Tibial nerve (tissue), 4 donors: ENCODE measurements around the gene SLC9A5. TPM values are rescaled to one million over a fixed set of nuclear protein-coding genes. Genes with fewer than 3 reads are reported as not detected.

Source experiments
- DNase-seq, 2 donors: peaks; one replicate each; pipeline ENCODE4 v3.0.0-alpha.2; 2019; ENCODE audit warnings: low spot score in 2 of 2
- H3K27ac ChIP-seq, 4 donors: fragments of 200-600 bp; sonication (generic) in 3 of 4; one replicate each; pipeline ENCODE4 v1.5.1; 2017 to 2019; ENCODE audit warnings: mild to moderate bottlenecking in 1 of 4
- H3K27me3 ChIP-seq, 2 donors: fragments of 200-600 bp; sonication (generic) in 1 of 2; one replicate each; pipeline versions ENCODE4 v1.5.1 to v1.6.0; 2017 to 2019
- H3K36me3 ChIP-seq, 3 donors: fragments of 200-600 bp; sonication (generic); one replicate each; pipeline ENCODE4 v1.5.1; 2018 to 2019
- H3K4me1 ChIP-seq, 4 donors: fragments of 200-600 bp; sonication (generic) in 3 of 4; one replicate each; pipeline ENCODE4 v1.5.1; 2017 to 2019
- H3K4me3 ChIP-seq, 4 donors: fragments of 200-600 bp; sonication (generic) in 3 of 4; one replicate each; pipeline ENCODE4 v1.5.1; 2017 to 2019; ENCODE audit warnings: mild to moderate bottlenecking in 1 of 4, moderate library complexity in 1 of 4
- H3K9me3 ChIP-seq, 4 donors: fragments of 200-600 bp; sonication (generic) in 3 of 4; one replicate each; pipeline ENCODE4 v1.5.1; 2017 to 2019
- EP300 ChIP-seq, 2 donors: sonication (generic); formaldehyde crosslinking; IDR thresholded peaks; one replicate each; pipeline ENCODE4 v1.6.1; 2017; ENCODE audit warnings: antibody characterized with exemption in 2 of 2, mild to moderate bottlenecking in 1 of 2
- POLR2A ChIP-seq, 2 donors: fragments of 450-650 bp; IDR thresholded peaks; one replicate each; pipeline ENCODE4 v1.6.1; 2017; ENCODE audit warnings: antibody characterized with exemption in 2 of 2, mild to moderate bottlenecking in 2 of 2, moderate library complexity in 2 of 2
- WGBS, 2 donors: methylation state at CpG; one replicate each; pipeline ENCODE4 v1.1.5; 2018; 5-methylcytosine and 5-hydroxymethylcytosine counted together
- total RNA-seq, 4 donors: library from RNA; depleted of rRNA; stranded (reverse); fragments of >200 nt; gene quantifications; one replicate each; pipeline ENCODE4 v1.1.0, GENCODE V29; 2016
- TF ChIP-seq, protein P1 (sequence below), 5 experiments: fragments of 200-600 bp in 3 of 5; fragments of 450-650 bp in 2 of 5; sonication (generic) in 3 of 5; IDR thresholded peaks; one replicate each; pipeline ENCODE4 v1.5.1; 2016 to 2019; ENCODE audit warnings: antibody characterized with exemption in 5 of 5, mild to moderate bottlenecking in 3 of 5, moderate library complexity in 2 of 5

The SLC9A5 gene
- total RNA-seq, 4 donors from 2014 or later = 0.59 to 2.0 (median 1.5) TPM

DNA sequence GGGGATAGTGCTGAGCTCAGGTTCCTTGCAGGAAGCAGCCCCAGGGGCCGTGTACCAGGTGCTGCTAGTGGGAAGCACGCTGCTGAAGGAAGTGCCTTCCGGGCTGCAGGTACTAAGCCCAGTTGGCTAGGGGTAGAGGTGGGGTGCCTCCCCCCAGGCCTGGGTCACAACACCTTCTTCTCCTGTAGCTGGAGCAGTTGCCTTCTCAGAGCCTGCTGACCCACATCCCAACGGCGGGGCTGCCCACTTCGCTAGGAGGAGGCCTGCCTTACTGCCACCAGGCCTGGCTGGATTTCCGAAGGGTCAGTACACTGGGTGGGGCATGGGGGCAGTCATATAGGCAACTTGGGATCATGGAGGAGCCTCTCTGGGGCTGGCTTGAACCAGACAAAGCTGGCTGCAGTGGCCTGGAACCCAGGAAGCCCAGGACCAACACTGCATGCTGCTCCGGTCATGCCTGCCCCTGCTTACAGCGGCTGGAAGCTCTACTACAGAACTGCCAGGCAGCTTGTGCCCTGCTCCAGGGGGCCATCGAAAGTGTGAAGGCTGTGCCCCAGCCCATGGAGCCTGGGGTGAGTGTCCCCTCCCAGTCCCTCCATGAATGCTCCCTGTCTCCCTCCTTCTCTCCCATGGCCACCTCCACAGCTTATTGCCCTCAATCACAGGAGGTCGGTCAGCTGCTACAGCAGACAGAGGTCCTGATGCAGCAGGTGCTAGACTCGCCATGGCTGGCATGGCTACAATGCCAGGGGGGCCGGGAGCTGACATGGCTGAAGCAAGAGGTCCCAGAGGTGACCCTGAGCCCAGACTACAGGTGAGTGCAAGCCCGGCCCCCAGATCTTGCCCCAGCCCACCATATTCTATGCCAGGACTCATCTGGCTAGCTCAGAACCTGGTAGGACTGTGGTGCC, 33.0 kb downstream of the SLC9A5 start:
- Histone ChIP-seq H3K9me3 (no peaks in the 10 kb centered on the region), H3K27ac (no peak overlapping the region), H3K4me1 (peaks cover 0 to 33% (median 19%) of the 10 kb centered on the region in 4 donors), H3K4me3 (no peak overlapping the region), H3K36me3 (peaks cover 0 to 46% (median 0%) of the 10 kb centered on the region in 3 donors), H3K27me3 (no peaks in the 10 kb centered on the region)
- TF ChIP-seq, protein P1, sequence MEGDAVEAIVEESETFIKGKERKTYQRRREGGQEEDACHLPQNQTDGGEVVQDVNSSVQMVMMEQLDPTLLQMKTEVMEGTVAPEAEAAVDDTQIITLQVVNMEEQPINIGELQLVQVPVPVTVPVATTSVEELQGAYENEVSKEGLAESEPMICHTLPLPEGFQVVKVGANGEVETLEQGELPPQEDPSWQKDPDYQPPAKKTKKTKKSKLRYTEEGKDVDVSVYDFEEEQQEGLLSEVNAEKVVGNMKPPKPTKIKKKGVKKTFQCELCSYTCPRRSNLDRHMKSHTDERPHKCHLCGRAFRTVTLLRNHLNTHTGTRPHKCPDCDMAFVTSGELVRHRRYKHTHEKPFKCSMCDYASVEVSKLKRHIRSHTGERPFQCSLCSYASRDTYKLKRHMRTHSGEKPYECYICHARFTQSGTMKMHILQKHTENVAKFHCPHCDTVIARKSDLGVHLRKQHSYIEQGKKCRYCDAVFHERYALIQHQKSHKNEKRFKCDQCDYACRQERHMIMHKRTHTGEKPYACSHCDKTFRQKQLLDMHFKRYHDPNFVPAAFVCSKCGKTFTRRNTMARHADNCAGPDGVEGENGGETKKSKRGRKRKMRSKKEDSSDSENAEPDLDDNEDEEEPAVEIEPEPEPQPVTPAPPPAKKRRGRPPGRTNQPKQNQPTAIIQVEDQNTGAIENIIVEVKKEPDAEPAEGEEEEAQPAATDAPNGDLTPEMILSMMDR (IDR thresholded peaks at IDR 0.05) = no peak
- TF ChIP-seq POLR2A (IDR thresholded peaks at IDR 0.05) (no peak), EP300 (IDR thresholded peaks at IDR 0.05) (no peak)
- DNase-seq = no peak
- WGBS, 2 donors = 87 to 91% methylated on average over 8 to 14 of the region's 14 CpGs

DNA sequence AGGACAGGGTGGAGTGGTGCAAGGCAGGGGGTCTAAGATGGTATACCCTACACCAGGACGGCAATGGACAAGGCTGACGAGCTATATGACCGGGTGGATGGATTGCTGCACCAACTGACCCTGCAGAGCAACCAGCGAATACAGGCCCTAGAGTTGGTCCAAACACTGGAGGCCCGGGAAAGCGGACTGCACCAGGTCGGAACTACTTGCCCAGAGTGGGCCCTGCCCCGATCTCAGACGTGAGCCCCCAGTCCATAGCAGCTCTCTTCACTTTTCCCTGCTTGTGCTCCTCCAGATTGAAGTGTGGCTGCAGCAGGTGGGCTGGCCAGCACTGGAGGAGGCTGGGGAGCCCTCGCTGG, 33.6 kb downstream of the SLC9A5 start:
- H3K27me3 ChIP-seq = no peaks in the 10 kb centered on the region
- WGBS, 2 donors = 95 to 96% methylated on average over 9 to 10 of the region's 10 CpGs
- H3K4me3 ChIP-seq = no peak overlapping the region
- no peak overlapping the region for H3K27ac ChIP-seq
- TF ChIP-seq, protein P1 (IDR thresholded peaks at IDR 0.05) = no peak
- TF ChIP-seq EP300 (IDR thresholded peaks at IDR 0.05) (no peak), POLR2A (IDR thresholded peaks at IDR 0.05) (no peak)
- no peak for DNase-seq
- H3K36me3 ChIP-seq = peaks cover 0 to 53% (median 0%) of the 10 kb centered on the region in 3 donors
- no peaks in the 10 kb centered on the region for H3K9me3 ChIP-seq
- H3K4me1 ChIP-seq = peaks cover 0 to 28% (median 17%) of the 10 kb centered on the region in 4 donors

- TF ChIP-seq, protein P1 (IDR thresholded peaks at IDR 0.05) = no peak
- TF ChIP-seq POLR2A (IDR thresholded peaks at IDR 0.05) (no peak), EP300 (IDR thresholded peaks at IDR 0.05) (no peak)
- no peak overlapping the region for H3K27ac ChIP-seq
- no peak overlapping the region for H3K4me3 ChIP-seq
- H3K4me1 ChIP-seq = peaks cover 0 to 20% (median 9%) of the 10 kb centered on the region in 4 donors
- DNase-seq = no peak
- H3K9me3 ChIP-seq = no peaks in the 10 kb centered on the region
- H3K36me3 ChIP-seq = peaks cover 0 to 61% (median 0%) of the 10 kb centered on the region in 3 donors
- no peaks in the 10 kb centered on the region for H3K27me3 ChIP-seq
- WGBS, 2 donors = 79 to 80% methylated on average over 7 of the region's 7 CpGs
Measured at GRCh38 chr16:67283039-67283825, 34.5 kb downstream of the SLC9A5 start.

GRCh38 chr16:67283826-67284555, 35.2 kb downstream of the SLC9A5 start:
- Histone ChIP-seq H3K27ac (no peak overlapping the region), H3K27me3 (no peaks in the 10 kb centered on the region), H3K9me3 (no peaks in the 10 kb centered on the region), H3K36me3 (peaks cover 0 to 68% (median 0%) of the 10 kb centered on the region in 3 donors), H3K4me3 (no peak overlapping the region), H3K4me1 (peaks cover 0 to 12% (median 2%) of the 10 kb centered on the region in 4 donors)
- no peak for DNase-seq
- TF ChIP-seq POLR2A (IDR thresholded peaks at IDR 0.05) (no peak), EP300 (IDR thresholded peaks at IDR 0.05) (no peak)
- TF ChIP-seq, protein P1 (IDR thresholded peaks at IDR 0.05) = no peak
- 82 to 84% methylated on average over 20 to 21 of the region's 21 CpGs for WGBS, 2 donors
